HuH-7 (cell line): ENCODE data around the gene KCNN1.
"Not testable (repeated sequence)": the region's sequence is repeated elsewhere in the genome, so short reads cannot be mapped to it uniquely, and the experiment has no call there.

Source experiments
- DNase-seq: peaks from one replicate; pipeline ENCODE4 v3.0.0; 2011; ENCODE audit warnings: low spot score

Gene KCNN1

DNA sequence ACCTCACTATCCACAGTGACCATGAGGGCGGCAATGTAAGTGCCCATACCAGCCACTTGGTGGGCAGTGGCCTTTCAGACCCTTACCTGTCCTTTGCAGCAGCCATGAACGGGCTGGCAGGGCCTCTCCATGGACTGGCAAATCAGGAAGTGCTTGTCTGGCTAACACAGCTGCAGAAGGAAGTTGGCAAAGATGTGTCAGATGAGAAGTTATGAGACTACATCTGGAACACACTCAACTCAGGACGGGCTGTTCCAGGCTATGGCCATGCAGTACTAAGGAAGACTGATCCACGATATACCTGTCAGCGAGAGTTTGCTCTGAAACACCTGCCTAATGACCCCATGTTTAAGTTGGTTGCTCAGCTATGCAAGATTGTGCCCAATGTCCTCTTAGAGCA lies 64.5 kb downstream of the KCNN1 start:
- DNase-seq: not testable (repeated sequence)

DNA sequence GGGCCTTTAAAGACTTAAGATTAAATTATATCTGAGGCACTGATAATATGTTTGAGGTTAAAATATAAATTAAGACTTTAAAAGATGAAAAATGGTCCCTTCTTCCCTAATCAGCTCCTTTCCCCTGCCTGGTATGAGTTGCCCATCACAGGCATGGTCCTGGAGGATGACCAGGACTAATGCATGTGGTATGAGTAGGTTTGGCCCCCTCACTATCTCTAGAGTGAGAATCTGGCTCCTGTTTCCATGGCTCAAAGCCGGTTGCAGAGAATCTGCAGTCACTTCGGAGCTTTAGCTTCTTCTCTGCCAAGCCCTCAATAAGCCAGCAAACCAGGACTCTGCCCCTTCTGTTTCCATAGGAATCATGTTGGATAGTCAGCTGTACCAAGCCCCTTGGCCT lies 65.2 kb downstream of the KCNN1 start:
- not testable (repeated sequence) for DNase-seq

DNA sequence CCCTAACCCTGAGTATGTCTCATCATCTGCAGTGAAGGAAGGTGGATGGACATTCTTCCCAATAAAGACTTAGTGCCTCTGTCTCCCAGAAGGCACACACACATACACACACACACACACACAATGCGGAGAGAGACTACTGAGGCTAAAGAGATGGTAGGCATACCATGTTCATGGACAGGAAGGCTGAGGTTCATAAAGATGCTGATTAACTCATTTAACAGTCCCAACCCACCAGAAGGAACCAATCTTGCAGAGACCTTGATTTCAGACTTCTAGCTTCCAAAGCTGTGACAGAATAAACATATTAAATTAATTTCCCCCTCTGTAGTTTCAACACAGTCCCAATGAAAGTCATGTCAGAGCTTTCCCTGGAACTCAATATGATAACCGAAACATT lies 74.1 kb downstream of the KCNN1 start:
- DNase-seq: no peak

DNA sequence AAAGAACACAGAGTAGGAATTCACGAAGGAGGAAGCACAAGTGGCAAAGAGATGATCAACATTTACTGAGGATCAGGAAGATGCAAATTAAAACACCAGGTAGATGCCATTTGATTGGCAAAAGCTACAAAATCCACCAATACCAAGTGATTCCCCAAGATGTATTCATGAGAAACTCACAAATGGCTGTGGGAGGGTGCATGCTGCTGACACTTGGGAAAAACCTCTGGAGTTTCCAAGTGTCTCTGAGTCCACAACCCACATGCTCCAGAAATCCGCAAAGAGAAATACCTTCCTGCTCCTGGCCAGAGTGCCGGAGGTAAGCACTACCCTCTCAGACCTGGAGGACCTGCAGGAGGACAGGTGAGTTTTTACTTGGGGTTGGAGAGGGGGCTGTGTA lies 76.8 kb downstream of the KCNN1 start:
- no peak for DNase-seq

DNA sequence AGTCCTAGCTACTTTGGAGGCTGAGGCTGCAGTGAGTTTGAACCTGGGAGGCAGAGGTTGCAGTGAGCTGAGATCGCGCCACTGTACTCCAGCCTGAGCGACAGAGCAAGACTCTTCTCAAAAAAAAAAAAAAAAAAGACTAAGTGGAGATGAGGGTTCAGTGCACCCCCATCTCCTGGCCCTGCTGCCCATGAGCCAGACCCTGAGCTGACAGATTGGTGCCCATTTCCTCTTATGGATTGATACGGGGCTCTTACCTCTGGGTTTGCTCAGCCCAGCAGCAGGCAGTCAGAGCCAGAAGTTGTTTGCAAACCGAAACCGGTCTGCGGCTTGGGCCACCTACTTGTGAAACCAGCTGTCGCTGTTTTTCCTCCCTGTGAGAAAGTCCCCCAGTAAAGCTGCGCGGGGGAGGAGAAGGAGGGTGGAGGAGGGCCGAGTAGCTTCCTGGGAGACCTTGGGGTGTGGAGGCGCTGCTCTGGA lies 78.0 kb downstream of the KCNN1 start:
- DNase-seq: no peak

DNA sequence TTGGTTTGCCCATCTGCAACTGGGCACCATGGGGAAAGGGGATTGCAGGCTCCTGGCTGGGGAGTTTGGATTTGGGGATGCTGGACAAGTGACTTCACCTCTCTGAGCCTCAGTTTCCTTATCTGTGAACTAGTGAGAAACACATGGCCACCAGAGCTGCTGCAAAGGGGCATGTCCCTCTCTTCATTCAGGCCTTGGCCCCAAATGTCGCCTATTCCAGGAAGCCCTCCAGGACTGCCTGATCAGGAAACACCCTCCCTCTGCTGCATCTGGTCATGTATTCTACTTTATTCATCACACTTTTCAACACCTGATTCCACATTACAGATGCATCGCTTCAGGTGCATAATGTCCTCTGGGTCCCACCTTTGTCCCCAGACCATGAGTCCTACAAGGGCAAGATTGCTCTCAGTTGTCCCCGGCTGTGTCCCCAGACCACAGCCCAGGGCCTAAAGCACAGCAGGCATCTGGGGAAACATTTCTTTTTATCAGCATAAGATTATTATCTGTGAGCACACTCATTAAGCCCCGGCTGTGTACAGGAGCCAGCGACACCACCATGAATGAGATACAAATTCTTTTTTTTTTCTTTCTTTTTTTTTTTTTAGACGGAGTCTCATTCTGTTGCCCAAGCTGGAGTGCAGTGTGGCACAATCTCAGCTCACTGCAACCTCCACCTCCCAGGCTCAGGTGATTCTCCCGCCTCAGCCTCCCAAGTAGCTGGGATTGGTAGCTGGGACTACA lies 78.6 kb downstream of the KCNN1 start:
- no peak for DNase-seq

DNA sequence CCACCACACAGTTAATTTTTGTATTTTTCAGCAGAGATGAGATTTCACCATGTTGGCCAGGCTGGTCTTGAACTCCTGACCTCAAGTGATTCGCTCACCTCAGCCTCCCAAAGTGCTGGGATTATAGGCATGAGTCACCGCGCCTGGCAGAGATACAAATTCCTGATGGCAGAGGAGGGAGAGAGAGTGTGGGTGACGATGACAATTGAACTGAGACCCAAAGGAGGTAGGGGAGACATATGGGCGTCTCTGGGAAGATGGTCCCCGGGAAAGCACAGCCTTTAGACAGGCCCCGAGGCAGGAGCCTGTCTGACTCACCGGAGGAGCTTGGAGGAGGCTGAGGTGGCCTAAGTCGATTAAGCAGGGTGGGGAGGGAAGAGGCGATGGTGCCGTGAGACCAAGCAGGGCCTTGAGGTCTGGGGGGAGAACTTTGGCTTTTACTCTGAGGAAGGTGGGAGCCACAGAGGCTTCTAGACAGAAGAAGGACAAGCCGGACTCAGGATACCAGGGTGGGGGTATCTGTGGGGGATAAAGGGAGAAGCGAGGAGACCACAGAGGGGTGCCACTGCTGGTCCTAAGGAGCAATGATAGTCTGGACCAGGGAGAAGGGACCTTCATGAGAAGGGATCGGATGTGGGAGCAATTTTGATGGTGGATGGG lies 79.3 kb downstream of the KCNN1 start:
- DNase-seq: no peak

DNA sequence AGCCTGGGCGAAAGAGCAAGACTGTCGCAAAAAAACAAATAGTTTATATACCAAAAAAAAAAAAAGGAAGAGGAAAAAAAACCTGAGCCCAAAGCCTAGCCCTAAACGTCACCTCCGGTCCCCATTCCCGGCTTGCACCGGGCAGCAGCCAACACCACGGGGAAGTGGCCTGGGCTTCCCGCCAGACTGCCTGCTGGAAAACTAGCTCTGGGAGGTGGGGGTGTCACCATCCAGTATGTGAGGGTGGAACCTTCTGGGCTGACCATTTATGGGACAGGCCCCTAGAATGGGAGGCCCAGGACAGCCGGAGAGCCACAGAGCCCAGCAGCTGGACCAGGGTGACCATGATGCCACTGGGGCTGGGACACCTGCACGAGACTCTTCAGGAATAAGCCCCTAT lies 82.5 kb downstream of the KCNN1 start:
- no peak for DNase-seq
